HCT116 (cell line): ENCODE data around the gene FAM83G. TPM values are rescaled to one million over a fixed set of nuclear protein-coding genes. Genes with fewer than 3 reads are reported as not detected.

Source experiments
- ATAC-seq: fragments of 200-7000 bp; cut with Tn5 transposase; 2 replicates; pipeline ENCODE4 v1.9.1; 2020; ENCODE audit warnings: mild to moderate bottlenecking, moderate library complexity
- BruUV-seq: library from RNA; stranded (reverse); fragments of 400-500 nt; replicated peaks from 2 replicates; lab custom pipeline; 2021; lab: Mats Ljungman, UMichigan
- CTCF ChIA-PET: fragments of 300-600 bp; sonication (Branson Sonifier 250); formaldehyde crosslinking; loops from one replicate; lab custom pipeline; 2021; ENCODE audit warnings: antibody characterized with exemption; lab: Charles Lee
- POLR2A ChIA-PET: fragments of 300-600, 350-600 bp; sonication (Branson Sonifier 250); formaldehyde crosslinking; loops from one replicate; lab custom pipeline; 2021; ENCODE audit warnings: antibody characterized with exemption; lab: Charles Lee
- RAD21 ChIA-PET, 2 experiments: fragments of 300-600 bp; sonication (Branson Sonifier 250); formaldehyde crosslinking; loops; one replicate each; lab custom pipeline; 2023; ENCODE audit warnings: low total read pairs in 2 of 2; ENCODE audit not compliant: uncharacterized antibody in 2 of 2, unreplicated experiment in 2 of 2, low non-redundant PET in 1 of 2; lab: Charles Lee
- DNase-seq: peaks from one replicate; pipeline ENCODE4 v3.0.0-alpha.2; 2010; ENCODE audit warnings: low read depth, low spot score
- H2AFZ ChIP-seq: fragments of 200-600 bp; shearing (Covaris generic), sonication (generic); 2 replicates; pipeline ENCODE4 v1.6.1; 2017; ENCODE audit warnings: low read depth, mixed run types, mixed read lengths, antibody characterized with exemption, low read length; ENCODE audit not compliant: poor library complexity, severe bottlenecking
- H3K27ac ChIP-seq: 2 replicates; pipeline ENCODE4 v1.5.1; 2012; ENCODE audit warnings: low read depth, low read length
- H3K27me3 ChIP-seq: fragments of 200-600 bp; sonication (generic); 2 replicates; pipeline ENCODE4 v1.6.1; 2016; ENCODE audit warnings: mixed run types, low read length, mixed read lengths; ENCODE audit not compliant: insufficient read depth
- H3K36me3 ChIP-seq, 2 experiments: fragments of 200-500 bp in 1 of 2; fragments of 200-600 bp in 1 of 2; sonication (Bioruptor generic) in 1 of 2; sonication (generic) in 1 of 2; 2 replicates each; pipeline versions ENCODE4 v1.5.1 to v1.6.1; 2014 to 2016; ENCODE audit warnings: low read length in 2 of 2, inconsistent platforms in 1 of 2, mixed read lengths in 1 of 2, mixed run types in 1 of 2; ENCODE audit not compliant: insufficient read depth in 2 of 2, control insufficient read depth in 1 of 2
- H3K4me1 ChIP-seq, 2 experiments: fragments of 200-600 bp in 1 of 2; sonication (generic) in 1 of 2; 2 replicates each; pipeline versions ENCODE4 v1.5.1 to v1.6.1; 2012 to 2017; ENCODE audit warnings: low read length in 2 of 2, inconsistent platforms in 1 of 2, mild to moderate bottlenecking in 1 of 2, mixed read lengths in 1 of 2, mixed run types in 1 of 2, moderate library complexity in 1 of 2; ENCODE audit not compliant: insufficient read depth in 2 of 2, control insufficient read depth in 1 of 2
- H3K4me2 ChIP-seq: fragments of 200-600 bp; sonication (generic); 2 replicates; pipeline ENCODE4 v1.6.1; 2017; ENCODE audit warnings: mixed run types, low read length, mixed read lengths
- H3K4me3 ChIP-seq, 2 experiments: fragments of 200-600 bp in 1 of 2; sonication (generic) in 1 of 2; replicated peaks in 1 of 2; 2 replicates each; pipeline ENCODE4 v1.5.1; 2011 to 2016; ENCODE audit warnings: low read length in 2 of 2, control low read depth in 1 of 2, low read depth in 1 of 2, mild to moderate bottlenecking in 1 of 2, mixed read lengths in 1 of 2, mixed run types in 1 of 2
- H3K79me2 ChIP-seq: fragments of 200-600 bp; sonication (generic); 2 replicates; pipeline ENCODE4 v1.6.1; 2017; ENCODE audit warnings: mild to moderate bottlenecking, mixed run types, low read length, moderate library complexity, mixed read lengths; ENCODE audit not compliant: insufficient read depth
- H3K9ac ChIP-seq: fragments of 200-600 bp; sonication (generic); 2 replicates; pipeline ENCODE4 v1.6.1; 2016; ENCODE audit warnings: low read length, mixed read lengths
- H3K9me2 ChIP-seq: fragments of 200-600 bp; sonication (generic), shearing (Covaris generic); 2 replicates; pipeline ENCODE4 v1.6.1; 2017; ENCODE audit warnings: mixed run types, mild to moderate bottlenecking, moderate library complexity; ENCODE audit not compliant: insufficient read depth
- H3K9me3 ChIP-seq, 2 experiments: fragments of 200-500 bp in 1 of 2; fragments of 200-600 bp in 1 of 2; sonication (Bioruptor generic) in 1 of 2; sonication (generic) in 1 of 2; 2 replicates each; pipeline ENCODE4 v1.6.1; 2014 to 2017; ENCODE audit warnings: low read length in 2 of 2, mixed read lengths in 2 of 2, inconsistent platforms in 1 of 2, low read depth in 1 of 2, mild to moderate bottlenecking in 1 of 2, mixed run types in 1 of 2, moderate library complexity in 1 of 2; ENCODE audit not compliant: control insufficient read depth in 1 of 2, insufficient read depth in 1 of 2
- H4K20me1 ChIP-seq: fragments of 200-600 bp; sonication (generic), shearing (Covaris generic); 2 replicates; pipeline ENCODE4 v1.6.1; 2017; ENCODE audit warnings: mixed run types, mild to moderate bottlenecking, moderate library complexity; ENCODE audit not compliant: insufficient read depth
- ATF3 ChIP-seq: IDR thresholded peaks from 2 replicates; pipeline ENCODE4 v1.6.1; 2012
- ELF1 ChIP-seq: IDR thresholded peaks from 2 replicates; pipeline ENCODE4 v1.6.1; 2012; ENCODE audit warnings: low read depth, borderline replicate concordance
- EZH2phosphoT487 ChIP-seq: fragments of 200-600 bp; IDR thresholded peaks from 2 replicates; pipeline ENCODE4 v1.6.1; 2018; ENCODE audit warnings: antibody characterized with exemption, borderline replicate concordance
- FOSL1 ChIP-seq: IDR thresholded peaks from 2 replicates; pipeline ENCODE4 v1.6.1; 2012; ENCODE audit warnings: low read depth
- JUND ChIP-seq: IDR thresholded peaks from 2 replicates; pipeline ENCODE4 v1.6.1; 2012
- POLR2AphosphoS5 ChIP-seq: IDR thresholded peaks from 2 replicates; pipeline ENCODE4 v1.6.1; 2011; ENCODE audit warnings: mild to moderate bottlenecking, low read depth, low read length, moderate library complexity
- RAD21 ChIP-seq: IDR thresholded peaks from 2 replicates; pipeline ENCODE4 v1.6.1; 2012; ENCODE audit warnings: low read depth, mild to moderate bottlenecking
- REST ChIP-seq: IDR thresholded peaks from 2 replicates; pipeline ENCODE4 v1.6.1; 2012; ENCODE audit warnings: low read depth
- SIN3A ChIP-seq: IDR thresholded peaks from 2 replicates; pipeline ENCODE4 v1.6.1; 2012; ENCODE audit warnings: low read depth
- SP1 ChIP-seq: IDR thresholded peaks from 2 replicates; pipeline ENCODE4 v1.6.1; 2012; ENCODE audit warnings: low read depth
- TCF7L2 ChIP-seq: IDR thresholded peaks from 2 replicates; pipeline ENCODE4 v1.7.0; 2011; ENCODE audit warnings: borderline replicate concordance, inconsistent platforms; ENCODE audit not compliant: insufficient read depth, insufficient read length; ENCODE audit errors: extremely low read depth
- YY1 ChIP-seq: IDR thresholded peaks from 2 replicates; pipeline ENCODE4 v1.6.1; 2011; ENCODE audit warnings: low read length, low read depth, moderate library complexity, mild to moderate bottlenecking; ENCODE audit not compliant: insufficient replicate concordance; ENCODE audit errors: extremely low read depth
- ZBTB33 ChIP-seq: IDR thresholded peaks from 2 replicates; pipeline ENCODE4 v1.6.1; 2011; ENCODE audit warnings: mild to moderate bottlenecking, low read length, moderate library complexity; ENCODE audit not compliant: insufficient replicate concordance; ENCODE audit errors: extremely low read depth
- ZFX ChIP-seq: fragments of 450-650 bp; IDR thresholded peaks from 2 replicates; pipeline ENCODE4 v1.6.1; 2017
- ZNF274 ChIP-seq: fragments of 200-500 bp; sonication (Bioruptor generic); IDR thresholded peaks from 2 replicates; pipeline ENCODE4 v1.6.1; 2014; ENCODE audit warnings: mild to moderate bottlenecking, low read depth, low read length, inconsistent platforms
- intact Hi-C: fragments of 100-400 bp; cut with micrococcal nuclease; formaldehyde crosslinking; loops from 2 replicates; pipeline ENCODE4 v1.10.0; 2022
- total RNA-seq: library from RNA; stranded (reverse); gene quantifications from one replicate; pipeline ENCODE4 v1.2.1, GENCODE V29; 2021; ENCODE audit not compliant: unreplicated experiment
- TF ChIP-seq, protein P1 (sequence below): IDR thresholded peaks from 2 replicates; pipeline ENCODE4 v1.6.1; 2012

Gene FAM83G
- total RNA-seq, 1 experiment from 2014 or later: 33.9 TPM

DNA sequence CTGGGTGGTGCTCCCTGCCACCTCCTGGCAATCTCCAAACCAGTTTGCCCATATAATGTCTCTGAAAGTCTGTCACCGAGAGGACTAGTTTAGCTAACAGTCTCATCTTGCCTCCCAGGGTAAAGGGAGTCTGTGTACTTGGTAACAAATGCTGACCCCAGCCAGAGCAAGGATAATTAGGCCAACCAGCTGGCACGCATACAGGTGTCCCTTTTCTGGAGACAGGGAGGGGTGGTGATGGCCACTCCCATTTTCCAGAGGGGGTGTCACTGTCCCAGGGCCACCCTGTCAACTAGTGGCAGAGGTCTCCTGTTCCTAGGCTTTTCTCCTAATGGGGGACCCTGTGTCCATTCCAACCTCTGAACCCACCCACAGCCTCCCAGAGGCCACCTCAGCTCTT is 8.1 kb downstream of the FAM83G start:
- RAD21 ChIA-PET: no interaction called here
- no peak overlapping the region for H3K4me3 ChIP-seq
- H3K27me3 ChIP-seq: no peaks in the 10 kb centered on the region
- H3K9me2 ChIP-seq: no peaks in the 10 kb centered on the region
- intact Hi-C loops: no loop called here
- POLR2A ChIA-PET: no interaction called here
- H3K4me2 ChIP-seq: no peak overlapping the region
- H3K79me2 ChIP-seq: peaks cover 96% of the 10 kb centered on the region
- peaks cover 0 to 5% of the 10 kb centered on the region in 2 experiments; a peak in 2 of 4 replicates for H3K9me3 ChIP-seq
- CTCF ChIA-PET: no interaction called here
- no peak overlapping the region for H2AFZ ChIP-seq
- H3K27ac ChIP-seq: no peak overlapping the region
- no peaks in the 10 kb centered on the region for H3K4me1 ChIP-seq
- H3K9ac ChIP-seq: no peak overlapping the region
- no peak for TF ChIP-seq EZH2phosphoT487
- TF ChIP-seq REST: no peak
- TF ChIP-seq ATF3: no peak
- no peak for TF ChIP-seq SP1
- no peak for TF ChIP-seq POLR2AphosphoS5
- TF ChIP-seq SIN3A: no peak
- no peak for TF ChIP-seq TCF7L2
- TF ChIP-seq, protein P1, sequence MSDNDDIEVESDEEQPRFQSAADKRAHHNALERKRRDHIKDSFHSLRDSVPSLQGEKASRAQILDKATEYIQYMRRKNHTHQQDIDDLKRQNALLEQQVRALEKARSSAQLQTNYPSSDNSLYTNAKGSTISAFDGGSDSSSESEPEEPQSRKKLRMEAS: no peak
- no peak for TF ChIP-seq ZNF274
- no peak for TF ChIP-seq YY1
- TF ChIP-seq JUND: no peak
- TF ChIP-seq ZFX: no peak
- TF ChIP-seq ELF1: no peak
- no peak for TF ChIP-seq RAD21
- TF ChIP-seq FOSL1: no peak
- no peak for TF ChIP-seq ZBTB33
- no peaks in the 10 kb centered on the region; the same call in 1 of the 2 replicates for H4K20me1 ChIP-seq
- no peak for DNase-seq
- BruUV-seq: no TSS peak
- peaks cover 4 to 46% of the 10 kb centered on the region in 2 experiments; a peak in 3 of 4 replicates for H3K36me3 ChIP-seq
- no peak for ATAC-seq
